Caco-2 (cell line): Measurements from ENCODE around the gene HDAC4. TPM values are rescaled to one million over a fixed set of nuclear protein-coding genes. Genes with fewer than 3 reads are reported as not detected.

Experiments used
- BruUV-seq: library from RNA; stranded (reverse); fragments of 400-500 nt; replicated peaks from 2 replicates; lab custom pipeline; 2021; lab: Mats Ljungman, UMichigan
- CTCF ChIA-PET: fragments of 300-600 bp; sonication (Branson Sonifier 250); formaldehyde crosslinking; loops from one replicate; lab custom pipeline; 2022; ENCODE audit warnings: antibody characterized with exemption; lab: Charles Lee
- POLR2A ChIA-PET: fragments of 300-600 bp; sonication (Branson Sonifier 250); formaldehyde crosslinking; loops from one replicate; lab custom pipeline; 2022; ENCODE audit warnings: antibody characterized with exemption; lab: Charles Lee
- DNase-seq, 2 experiments: peaks; one replicate each; pipeline versions ENCODE4 v3.0.0 to v3.0.0-alpha.2; 2020 to 2022
- H3K27me3 ChIP-seq: replicated peaks from 2 replicates; pipeline ENCODE4 v1.6.0; 2011; ENCODE audit warnings: low read length; ENCODE audit not compliant: control insufficient read depth, insufficient read depth
- H3K36me3 ChIP-seq: 2 replicates; pipeline ENCODE4 v1.5.1; 2011; ENCODE audit warnings: low read length; ENCODE audit not compliant: control insufficient read depth, insufficient read depth
- H3K4me1 ChIP-seq: fragments of 250-450 bp; sonication (Bioruptor Pico); 2 replicates; pipeline ENCODE4 v1.5.1; 2020; ENCODE audit warnings: mild to moderate bottlenecking
- H3K4me3 ChIP-seq: 2 replicates; pipeline ENCODE4 v1.5.1; 2011; ENCODE audit warnings: low read depth, mild to moderate bottlenecking, control low read depth, low read length
- H3K9me3 ChIP-seq: fragments of 250-450 bp; sonication (Bioruptor Pico); 2 replicates; pipeline ENCODE4 v1.5.1; 2020; ENCODE audit warnings: mild to moderate bottlenecking, moderate library complexity
- H3K27ac Mint-ChIP-seq: one replicate; pipeline ENCODE4 v1.8.0; 2022; ENCODE audit warnings: mixed read lengths; ENCODE audit not compliant: unreplicated experiment
- H3K27me3 Mint-ChIP-seq: one replicate; pipeline ENCODE4 v1.8.0; 2022; ENCODE audit warnings: mixed read lengths; ENCODE audit not compliant: insufficient read depth, unreplicated experiment
- H3K36me3 Mint-ChIP-seq: one replicate; pipeline ENCODE4 v1.8.0; 2022; ENCODE audit warnings: mild to moderate bottlenecking, mixed read lengths; ENCODE audit not compliant: insufficient read depth, unreplicated experiment
- H3K4me1 Mint-ChIP-seq: one replicate; pipeline ENCODE4 v1.8.0; 2022; ENCODE audit warnings: low read depth, mixed read lengths; ENCODE audit not compliant: unreplicated experiment
- H3K4me3 Mint-ChIP-seq: one replicate; pipeline ENCODE4 v1.8.0; 2022; ENCODE audit warnings: mild to moderate bottlenecking, moderate library complexity, mixed read lengths; ENCODE audit not compliant: unreplicated experiment
- H3K9me3 Mint-ChIP-seq: one replicate; pipeline ENCODE4 v1.8.0; 2022; ENCODE audit warnings: mixed read lengths; ENCODE audit not compliant: unreplicated experiment
- CTCF ChIP-seq, 2 experiments: fragments of 200-600 bp in 1 of 2; IDR thresholded peaks; 1 replicate in 1 of 2; 2 replicates in 1 of 2; pipeline versions ENCODE4 v1.5.1 to v1.8.0; 2011 to 2022; ENCODE audit warnings: antibody characterized with exemption in 1 of 2, control low read depth in 1 of 2, inconsistent platforms in 1 of 2, low read depth in 1 of 2, low read length in 1 of 2, mild to moderate bottlenecking in 1 of 2, moderate library complexity in 1 of 2; ENCODE audit not compliant: insufficient read depth in 1 of 2, severe bottlenecking in 1 of 2, unreplicated experiment in 1 of 2
- intact Hi-C: fragments of 100-400 bp; cut with micrococcal nuclease; formaldehyde crosslinking; loops from one replicate; pipeline ENCODE4 v1.10.0; 2022; ENCODE audit not compliant: unreplicated experiment
- total RNA-seq: library from RNA; stranded (reverse); gene quantifications from 2 replicates; pipeline ENCODE4 v1.2.3, GENCODE V29; 2022

Gene HDAC4
- total RNA-seq, 1 experiment from 2014 or later = 15.5 TPM

- Mint-ChIP-seq H3K27me3 (no peaks in the 10 kb centered on the region), H3K4me1 (no peaks in the 10 kb centered on the region), H3K36me3 (no peaks in the 10 kb centered on the region), H3K4me3 (no peak overlapping the region), H3K27ac (no peak overlapping the region), H3K9me3 (peaks cover 10% of the 10 kb centered on the region)
- intact Hi-C loops = no loop called here
- Histone ChIP-seq H3K27me3 (no peaks in the 10 kb centered on the region), H3K9me3 (no peaks in the 10 kb centered on the region), H3K4me1 (no peaks in the 10 kb centered on the region), H3K4me3 (no peak overlapping the region), H3K36me3 (no peaks in the 10 kb centered on the region)
- ChIA-PET POLR2A (no interaction called here), CTCF (no interaction called here)
- DNase-seq = no peak
- no TSS peak for BruUV-seq
- TF ChIP-seq CTCF (IDR thresholded peaks at IDR 0.05; ENCODE audit: insufficient read depth in 1 of 2, low read depth in 1 of 2, low read length in 1 of 2, severe bottlenecking in 1 of 2, unreplicated experiment in 1 of 2) = no peak
Observed at GRCh38 chr2:239244625-239245024, 156.2 kb downstream of the HDAC4 start.

GRCh38 chr2:239241431-239241960 lies 159.3 kb downstream of the HDAC4 start:
- H3K27ac Mint-ChIP-seq = no peak overlapping the region
- BruUV-seq = no TSS peak

GRCh38 chr2:239240414-239240881 lies 160.4 kb downstream of the HDAC4 start:
- H3K9me3 ChIP-seq = no peaks in the 10 kb centered on the region
- no peaks in the 10 kb centered on the region for H3K36me3 ChIP-seq
- intact Hi-C loops = no loop called here
- POLR2A ChIA-PET = no interaction called here
- no peak overlapping the region for H3K4me3 ChIP-seq
- CTCF ChIA-PET = no interaction called here
- Mint-ChIP-seq H3K4me3 (no peak overlapping the region), H3K36me3 (no peaks in the 10 kb centered on the region), H3K27ac (no peak overlapping the region), H3K4me1 (no peaks in the 10 kb centered on the region), H3K27me3 (no peaks in the 10 kb centered on the region), H3K9me3 (peaks cover 10% of the 10 kb centered on the region)
- H3K4me1 ChIP-seq = no peaks in the 10 kb centered on the region
- no TSS peak for BruUV-seq
- DNase-seq = no peak
- no peaks in the 10 kb centered on the region for H3K27me3 ChIP-seq
- no peak for TF ChIP-seq CTCF (IDR thresholded peaks at IDR 0.05; ENCODE audit: insufficient read depth in 1 of 2, low read depth in 1 of 2, low read length in 1 of 2, severe bottlenecking in 1 of 2, unreplicated experiment in 1 of 2)

More at GRCh38 chr2:239241431-239241960, 159.3 kb downstream of the HDAC4 start:
- Mint-ChIP-seq H3K9me3 (peaks cover 10% of the 10 kb centered on the region), H3K4me3 (no peak overlapping the region), H3K36me3 (no peaks in the 10 kb centered on the region), H3K27me3 (no peaks in the 10 kb centered on the region), H3K4me1 (no peaks in the 10 kb centered on the region)
- H3K9me3 ChIP-seq = no peaks in the 10 kb centered on the region
- intact Hi-C loops = no loop called here
- no peak overlapping the region for H3K4me3 ChIP-seq
- no peaks in the 10 kb centered on the region for H3K27me3 ChIP-seq
- no peaks in the 10 kb centered on the region for H3K4me1 ChIP-seq
- CTCF ChIA-PET = no interaction called here
- no peak for DNase-seq
- H3K36me3 ChIP-seq = no peaks in the 10 kb centered on the region
- no peak for TF ChIP-seq CTCF (IDR thresholded peaks at IDR 0.05; ENCODE audit: insufficient read depth in 1 of 2, low read depth in 1 of 2, low read length in 1 of 2, severe bottlenecking in 1 of 2, unreplicated experiment in 1 of 2)
- POLR2A ChIA-PET = no interaction called here
